ENCODE data around the gene FARP1. TPM values are rescaled to one million over a fixed set of nuclear protein-coding genes. Genes with fewer than 3 reads are reported as not detected.

The FARP1 gene
- total and polyA plus RNA-seq, 2 of the 13 experiments (the other 11 are each of a cell fraction or from before 2014, with no cell fraction given) = 70.6 to 126 TPM

- TF ChIP-seq, protein P1, sequence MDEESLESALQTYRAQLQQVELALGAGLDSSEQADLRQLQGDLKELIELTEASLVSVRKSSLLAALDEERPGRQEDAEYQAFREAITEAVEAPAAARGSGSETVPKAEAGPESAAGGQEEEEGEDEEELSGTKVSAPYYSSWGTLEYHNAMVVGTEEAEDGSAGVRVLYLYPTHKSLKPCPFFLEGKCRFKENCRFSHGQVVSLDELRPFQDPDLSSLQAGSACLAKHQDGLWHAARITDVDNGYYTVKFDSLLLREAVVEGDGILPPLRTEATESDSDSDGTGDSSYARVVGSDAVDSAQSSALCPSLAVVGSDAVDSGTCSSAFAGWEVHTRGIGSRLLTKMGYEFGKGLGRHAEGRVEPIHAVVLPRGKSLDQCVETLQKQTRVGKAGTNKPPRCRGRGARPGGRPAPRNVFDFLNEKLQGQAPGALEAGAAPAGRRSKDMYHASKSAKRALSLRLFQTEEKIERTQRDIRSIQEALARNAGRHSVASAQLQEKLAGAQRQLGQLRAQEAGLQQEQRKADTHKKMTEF (CRISPR knock-in tag; IDR thresholded peaks at IDR 0.05) = peak; percentile 64
- TF ChIP-seq MNT (IDR thresholded peaks at IDR 0.05) (no peak), REXO4 (CRISPR knock-in tag; IDR thresholded peaks at IDR 0.05; ENCODE audit: borderline replicate concordance) (no peak), RFX1 (IDR thresholded peaks at IDR 0.05) (no peak), LCORL (IDR thresholded peaks at IDR 0.05) (no peak), LCORL (CRISPR knock-in tag; IDR thresholded peaks at IDR 0.05) (peak; percentile 75; the same call in 1 of the 2 replicates), CBX5 (CRISPR knock-in tag; IDR thresholded peaks at IDR 0.05; ENCODE audit: borderline replicate concordance) (peak; percentile 82), ZNF768 (CRISPR knock-in tag; IDR thresholded peaks at IDR 0.05) (no peak), ZNF547 (CRISPR knock-in tag; IDR thresholded peaks at IDR 0.05) (0 out of 2 replicates have a peak, but pooled peaks have one; percentile 38), TARDBP (CRISPR knock-in tag; IDR thresholded peaks at IDR 0.05) (peak; percentile 86; the same call in 1 of the 2 replicates), MED1 (CRISPR knock-in tag; IDR thresholded peaks at IDR 0.05) (peak; percentile 71; the same call in 1 of the 2 replicates), MYNN (CRISPR knock-in tag; IDR thresholded peaks at IDR 0.05; ENCODE audit: low read depth) (no peak), KDM5B (CRISPR knock-in tag; IDR thresholded peaks at IDR 0.05; ENCODE audit: borderline replicate concordance) (peak; percentile 64; the same call in 1 of the 2 replicates), ZNF30 (CRISPR knock-in tag; IDR thresholded peaks at IDR 0.05) (no peak), PATZ1 (CRISPR knock-in tag; IDR thresholded peaks at IDR 0.05) (peak; percentile 63), TAF1 (CRISPR knock-in tag; IDR thresholded peaks at IDR 0.05) (peak; percentile 68; the same call in 1 of the 2 replicates), NFYB (CRISPR knock-in tag; IDR thresholded peaks at IDR 0.05) (peak; percentile 65), FOXO1 (CRISPR knock-in tag; IDR thresholded peaks at IDR 0.05) (peak; percentile 37; the same call in 1 of the 2 replicates), ASH2L (IDR thresholded peaks at IDR 0.05; ENCODE audit: insufficient read length, low read depth, low read length) (peak; percentile 66), MAFF (IDR thresholded peaks at IDR 0.05; ENCODE audit: low read depth, low read length) (no peak)
- TF ChIP-seq, protein P2, sequence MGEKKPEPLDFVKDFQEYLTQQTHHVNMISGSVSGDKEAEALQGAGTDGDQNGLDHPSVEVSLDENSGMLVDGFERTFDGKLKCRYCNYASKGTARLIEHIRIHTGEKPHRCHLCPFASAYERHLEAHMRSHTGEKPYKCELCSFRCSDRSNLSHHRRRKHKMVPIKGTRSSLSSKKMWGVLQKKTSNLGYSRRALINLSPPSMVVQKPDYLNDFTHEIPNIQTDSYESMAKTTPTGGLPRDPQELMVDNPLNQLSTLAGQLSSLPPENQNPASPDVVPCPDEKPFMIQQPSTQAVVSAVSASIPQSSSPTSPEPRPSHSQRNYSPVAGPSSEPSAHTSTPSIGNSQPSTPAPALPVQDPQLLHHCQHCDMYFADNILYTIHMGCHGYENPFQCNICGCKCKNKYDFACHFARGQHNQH (CRISPR knock-in tag; IDR thresholded peaks at IDR 0.05) = peak; percentile 51; the same call in 1 of the 2 replicates
- TF ChIP-seq, protein P3, sequence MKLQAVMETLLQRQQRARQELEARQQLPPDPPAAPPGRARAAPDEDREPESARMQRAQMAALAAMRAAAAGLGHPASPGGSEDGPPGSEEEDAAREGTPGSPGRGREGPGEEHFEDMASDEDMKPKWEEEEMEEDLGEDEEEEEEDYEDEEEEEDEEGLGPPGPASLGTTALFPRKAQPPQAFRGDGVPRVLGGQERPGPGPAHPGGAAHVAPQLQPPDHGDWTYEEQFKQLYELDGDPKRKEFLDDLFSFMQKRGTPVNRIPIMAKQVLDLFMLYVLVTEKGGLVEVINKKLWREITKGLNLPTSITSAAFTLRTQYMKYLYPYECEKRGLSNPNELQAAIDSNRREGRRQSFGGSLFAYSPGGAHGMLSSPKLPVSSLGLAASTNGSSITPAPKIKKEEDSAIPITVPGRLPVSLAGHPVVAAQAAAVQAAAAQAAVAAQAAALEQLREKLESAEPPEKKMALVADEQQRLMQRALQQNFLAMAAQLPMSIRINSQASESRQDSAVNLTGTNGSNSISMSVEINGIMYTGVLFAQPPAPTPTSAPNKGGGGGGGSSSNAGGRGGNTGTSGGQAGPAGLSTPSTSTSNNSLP (IDR thresholded peaks at IDR 0.05; ENCODE audit: low read depth, low read length) = no peak
Measured at GRCh38 chr13:98267080-98267912, 124.4 kb downstream of the FARP1 start (continued).

All from HepG2 (cell line).